ENCODE data around the gene PGM5. TPM values are rescaled to one million over a fixed set of nuclear protein-coding genes. Genes with fewer than 3 reads are reported as not detected.
A peak's percentile ranks its signal among the peaks of the same experiment; 100 is the strongest.

PGM5 gene
- total RNA-seq, 8 experiments from 2014 or later: 0.35 to 2.4 (median 0.67) TPM; not detected in 1

DNA sequence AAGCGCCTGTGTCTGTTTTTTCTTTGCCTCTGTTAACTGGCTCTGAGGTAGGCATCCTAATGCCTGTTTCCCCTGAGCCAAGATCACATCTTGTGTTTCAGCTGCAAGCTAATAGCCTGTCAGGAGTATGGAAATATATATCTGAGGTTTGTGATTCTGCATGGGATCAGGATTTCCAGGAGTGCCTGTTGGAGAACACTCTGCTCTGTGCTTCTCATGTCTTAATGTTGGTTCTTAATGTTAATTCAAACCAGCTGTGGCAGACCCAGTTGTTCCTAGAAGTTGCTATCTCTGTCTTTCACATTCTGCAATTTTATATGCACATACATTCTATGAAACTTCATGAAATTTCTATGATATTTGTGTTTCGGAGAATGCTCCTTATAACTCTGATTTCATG lies 72.1 kb downstream of the PGM5 start:
- Histone ChIP-seq H3K4me1 (replicated peaks in 1 of 2) (no peaks in the 10 kb centered on the region), H3K4me3 (no peak overlapping the region), H3K27ac (no peak overlapping the region)
- in situ Hi-C loops (cut with MboI; ENCODE audit: low pct_unique_long_range_greater_than_20kb in 2 of 9, low sequenced_read_pairs in 9 of 9, unreplicated experiment in 9 of 9): no loop called here
- no peak for ATAC-seq (replicated peaks in 6 of 8)
- WGBS, 10 experiments: 0 to 94% (median 40%) methylated on average over 1 to 2 of the region's 2 CpGs; no CpG with 5 or more reads in 1 of the 10 experiments

GRCh38 chr9:68429631-68430030 lies 73.2 kb downstream of the PGM5 start:
- no peak for ATAC-seq (replicated peaks in 6 of 8)
- Histone ChIP-seq H3K4me3 (no peak overlapping the region), H3K27ac (no peak overlapping the region), H3K4me1 (replicated peaks in 1 of 2) (no peaks in the 10 kb centered on the region)
- WGBS, 10 experiments: 0 to 93% (median 77%) methylated on average over 1 to 2 of the region's 2 CpGs; no CpG with 5 or more reads in 1 of the 10 experiments
- in situ Hi-C loops (cut with MboI; ENCODE audit: low pct_unique_long_range_greater_than_20kb in 2 of 9, low sequenced_read_pairs in 9 of 9, unreplicated experiment in 9 of 9): no loop called here

GRCh38 chr9:68431307-68431706 lies 74.9 kb downstream of the PGM5 start:
- no peak for ATAC-seq (replicated peaks in 6 of 8)
- Histone ChIP-seq H3K4me3 (no peak overlapping the region), H3K4me1 (replicated peaks in 1 of 2) (no peaks in the 10 kb centered on the region), H3K27ac (no peak overlapping the region)
- in situ Hi-C loops (cut with MboI; ENCODE audit: low pct_unique_long_range_greater_than_20kb in 2 of 9, low sequenced_read_pairs in 9 of 9, unreplicated experiment in 9 of 9): no loop called here
- 31 to 100% (median 92%) methylated on average over 1 of the region's 1 CpG; no CpG with 5 or more reads in 4 of the 10 experiments for WGBS, 10 experiments

GRCh38 chr9:68433531-68434110 lies 77.2 kb downstream of the PGM5 start:
- in situ Hi-C loops (cut with MboI; ENCODE audit: low pct_unique_long_range_greater_than_20kb in 2 of 9, low sequenced_read_pairs in 9 of 9, unreplicated experiment in 9 of 9): no loop called here
- ATAC-seq (replicated peaks in 6 of 8): no peak
- Histone ChIP-seq H3K4me3 (no peak overlapping the region), H3K4me1 (replicated peaks in 1 of 2) (no peaks in the 10 kb centered on the region), H3K27ac (no peak overlapping the region)
- WGBS, 10 experiments: 30 to 100% (median 87%) methylated on average over 1 to 6 of the region's 6 CpGs

GRCh38 chr9:68437785-68438184 lies 81.4 kb downstream of the PGM5 start:
- Histone ChIP-seq H3K4me1 (replicated peaks in 1 of 2) (no peaks in the 10 kb centered on the region), H3K27ac (no peak overlapping the region), H3K4me3 (no peak overlapping the region)
- in situ Hi-C loops (cut with MboI; ENCODE audit: low pct_unique_long_range_greater_than_20kb in 2 of 9, low sequenced_read_pairs in 9 of 9, unreplicated experiment in 9 of 9): no loop called here
- peak in 5 of 8 experiments; percentile 33 to 81 (median 66) for ATAC-seq (replicated peaks in 6 of 8)
- WGBS, 10 experiments: 20 to 92% (median 57%) methylated on average over 1 to 5 of the region's 7 CpGs; no CpG with 5 or more reads in 2 of the 10 experiments

DNA sequence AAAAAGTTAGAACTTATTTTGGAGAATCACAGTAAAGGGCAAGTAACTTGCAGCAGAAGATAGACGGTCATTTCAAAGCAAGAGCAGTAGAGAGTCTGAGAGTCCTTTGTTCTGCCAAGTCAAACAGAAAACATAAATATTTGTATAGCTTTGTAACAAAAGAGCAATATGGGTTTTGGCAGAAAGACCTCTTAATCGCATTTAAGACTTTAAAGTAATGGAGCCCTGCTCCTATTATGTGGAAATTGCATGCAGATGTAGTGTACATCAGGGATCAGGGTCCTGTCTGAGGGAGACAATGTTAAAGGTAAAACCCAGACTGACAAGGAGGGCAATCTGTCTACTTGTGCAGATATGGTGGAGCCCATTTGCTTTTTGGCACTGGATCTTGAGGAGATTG lies 87.2 kb downstream of the PGM5 start:
- ATAC-seq (replicated peaks in 6 of 8): peak in 1 of 8 experiments; percentile 32
- Histone ChIP-seq H3K4me3 (no peak overlapping the region), H3K27ac (no peak overlapping the region), H3K4me1 (replicated peaks in 1 of 2) (peaks cover 0 to 8% of the 10 kb centered on the region in 2 donors)
- 0 to 86% (median 56%) methylated on average over 1 to 2 of the region's 2 CpGs for WGBS, 10 experiments
- in situ Hi-C loops (cut with MboI; ENCODE audit: low pct_unique_long_range_greater_than_20kb in 2 of 9, low sequenced_read_pairs in 9 of 9, unreplicated experiment in 9 of 9): no loop called here

DNA sequence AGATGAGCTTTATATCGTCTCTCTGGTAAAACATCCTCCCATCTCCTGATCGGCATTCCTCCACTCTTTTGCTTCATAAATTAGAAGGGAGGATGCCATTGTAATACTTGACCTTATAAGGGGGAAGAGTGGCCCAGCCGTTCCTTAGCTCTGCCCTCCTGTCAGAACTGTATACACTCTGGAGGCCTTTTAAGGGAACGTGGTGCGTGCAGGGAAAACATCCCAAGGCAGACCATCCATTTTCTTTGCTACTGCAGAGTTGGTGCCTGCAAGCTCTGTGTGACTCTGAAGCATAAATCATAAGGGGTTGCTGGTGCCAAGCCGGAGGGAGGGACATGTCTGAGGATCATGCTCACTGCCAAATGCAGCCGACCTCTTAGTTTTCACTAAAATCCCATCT lies 90.4 kb downstream of the PGM5 start:
- ATAC-seq (replicated peaks in 6 of 8): peak in 6 of 8 experiments; percentile 44 to 100 (median 98)
- Histone ChIP-seq H3K4me3 (no peak overlapping the region), H3K4me1 (replicated peaks in 1 of 2) (peaks cover 0 to 8% of the 10 kb centered on the region in 2 donors), H3K27ac (no peak overlapping the region)
- in situ Hi-C loops (cut with MboI; ENCODE audit: low pct_unique_long_range_greater_than_20kb in 2 of 9, low sequenced_read_pairs in 9 of 9, unreplicated experiment in 9 of 9): no loop called here
- WGBS, 10 experiments: 0 to 64% (median 23%) methylated on average over 1 to 6 of the region's 7 CpGs

- no peak overlapping the region for H3K27ac ChIP-seq
- WGBS, 10 experiments: 0 to 100% (median 71%) methylated on average over 1 to 2 of the region's 2 CpGs; no CpG with 5 or more reads in 2 of the 10 experiments
- no peak overlapping the region for H3K4me3 ChIP-seq
- no peak for ATAC-seq (replicated peaks in 6 of 8)
- H3K4me1 ChIP-seq (replicated peaks in 1 of 2): peaks cover 0 to 8% of the 10 kb centered on the region in 2 donors
- in situ Hi-C loops (cut with MboI; ENCODE audit: low pct_unique_long_range_greater_than_20kb in 2 of 9, low sequenced_read_pairs in 9 of 9, unreplicated experiment in 9 of 9): no loop called here
These were observed 91.2 kb downstream of the PGM5 start for GRCh38 chr9:68447611-68448010.

GRCh38 chr9:68454579-68455334 lies 98.3 kb downstream of the PGM5 start:
- no peak for ATAC-seq (replicated peaks in 6 of 8)
- no peaks in the 10 kb centered on the region for H3K4me1 ChIP-seq (replicated peaks in 1 of 2)
- in situ Hi-C loops (cut with MboI; ENCODE audit: low pct_unique_long_range_greater_than_20kb in 2 of 9, low sequenced_read_pairs in 9 of 9, unreplicated experiment in 9 of 9): no loop called here
- no peak overlapping the region for H3K27ac ChIP-seq
- H3K4me3 ChIP-seq: no peak overlapping the region
- WGBS, 10 experiments: 50 to 100% (median 93%) methylated on average over 1 to 11 of the region's 13 CpGs

DNA sequence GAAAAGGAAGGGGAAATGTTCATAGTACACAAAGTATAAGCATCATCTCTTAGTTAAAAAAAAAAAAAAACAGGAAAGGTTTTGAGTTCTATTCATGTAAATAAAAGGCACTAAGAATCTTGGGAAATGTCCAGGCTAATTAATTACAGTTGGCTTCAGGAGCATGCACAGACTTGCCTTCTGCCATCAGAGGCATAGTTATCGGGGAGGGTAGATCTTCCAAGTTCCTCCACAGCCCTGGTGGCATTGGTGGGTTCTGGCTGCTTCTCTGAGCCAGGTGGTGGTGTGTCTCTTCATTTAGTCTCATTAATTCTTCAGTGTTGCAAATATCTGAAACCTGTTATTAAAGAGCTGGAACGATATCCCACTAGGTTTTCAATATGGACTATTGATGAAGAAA lies 99.0 kb downstream of the PGM5 start:
- 0 to 100% (median 75%) methylated on average over 1 to 2 of the region's 2 CpGs; no CpG with 5 or more reads in 1 of the 10 experiments for WGBS, 10 experiments
- no peaks in the 10 kb centered on the region for H3K4me1 ChIP-seq (replicated peaks in 1 of 2)
- in situ Hi-C loops (cut with MboI; ENCODE audit: low pct_unique_long_range_greater_than_20kb in 2 of 9, low sequenced_read_pairs in 9 of 9, unreplicated experiment in 9 of 9): no loop called here
- no peak overlapping the region for H3K4me3 ChIP-seq
- no peak for ATAC-seq (replicated peaks in 6 of 8)
- H3K27ac ChIP-seq: no peak overlapping the region

GRCh38 chr9:68457803-68458202 lies 101.4 kb downstream of the PGM5 start:
- ATAC-seq (replicated peaks in 6 of 8): no peak
- Histone ChIP-seq H3K27ac (no peak overlapping the region), H3K4me3 (no peak overlapping the region), H3K4me1 (replicated peaks in 1 of 2) (peaks cover 0 to 3% of the 10 kb centered on the region in 2 donors)
- in situ Hi-C loops (cut with MboI; ENCODE audit: low pct_unique_long_range_greater_than_20kb in 2 of 9, low sequenced_read_pairs in 9 of 9, unreplicated experiment in 9 of 9): no loop called here
- WGBS, 10 experiments: 0 to 88% (median 57%) methylated on average over 1 of the region's 1 CpG; no CpG with 5 or more reads in 5 of the 10 experiments

- ATAC-seq (replicated peaks in 6 of 8): no peak
- Histone ChIP-seq H3K27ac (no peak overlapping the region), H3K4me1 (replicated peaks in 1 of 2) (peaks cover 0 to 3% of the 10 kb centered on the region in 2 donors), H3K4me3 (no peak overlapping the region)
- 40 to 100% (median 90%) methylated on average over 1 of the region's 1 CpG; no CpG with 5 or more reads in 4 of the 10 experiments for WGBS, 10 experiments
- in situ Hi-C loops (cut with MboI; ENCODE audit: low pct_unique_long_range_greater_than_20kb in 2 of 9, low sequenced_read_pairs in 9 of 9, unreplicated experiment in 9 of 9): no loop called here
These were observed 102.5 kb downstream of the PGM5 start for GRCh38 chr9:68458918-68459317.

- H3K27ac ChIP-seq: no peak overlapping the region
- H3K4me1 ChIP-seq (replicated peaks in 1 of 2): peaks cover 0 to 3% of the 10 kb centered on the region in 2 donors
- in situ Hi-C loops (cut with MboI; ENCODE audit: low pct_unique_long_range_greater_than_20kb in 2 of 9, low sequenced_read_pairs in 9 of 9, unreplicated experiment in 9 of 9): no loop called here
- H3K4me3 ChIP-seq: no peak overlapping the region
- ATAC-seq (replicated peaks in 6 of 8): no peak
- 6 to 72% (median 48%) methylated on average over 1 to 6 of the region's 7 CpGs for WGBS, 10 experiments
These were observed 105.8 kb downstream of the PGM5 start for GRCh38 chr9:68462105-68462775.

Measured in motor neuron (in vitro differentiated cells).